Measurements from ENCODE around the gene BRSK2. TPM values are rescaled to one million over a fixed set of nuclear protein-coding genes. Genes with fewer than 3 reads are reported as not detected.

Gene BRSK2
- total RNA-seq, 2 experiments from 2014 or later, result 0.96 to 1.2 TPM

DNA sequence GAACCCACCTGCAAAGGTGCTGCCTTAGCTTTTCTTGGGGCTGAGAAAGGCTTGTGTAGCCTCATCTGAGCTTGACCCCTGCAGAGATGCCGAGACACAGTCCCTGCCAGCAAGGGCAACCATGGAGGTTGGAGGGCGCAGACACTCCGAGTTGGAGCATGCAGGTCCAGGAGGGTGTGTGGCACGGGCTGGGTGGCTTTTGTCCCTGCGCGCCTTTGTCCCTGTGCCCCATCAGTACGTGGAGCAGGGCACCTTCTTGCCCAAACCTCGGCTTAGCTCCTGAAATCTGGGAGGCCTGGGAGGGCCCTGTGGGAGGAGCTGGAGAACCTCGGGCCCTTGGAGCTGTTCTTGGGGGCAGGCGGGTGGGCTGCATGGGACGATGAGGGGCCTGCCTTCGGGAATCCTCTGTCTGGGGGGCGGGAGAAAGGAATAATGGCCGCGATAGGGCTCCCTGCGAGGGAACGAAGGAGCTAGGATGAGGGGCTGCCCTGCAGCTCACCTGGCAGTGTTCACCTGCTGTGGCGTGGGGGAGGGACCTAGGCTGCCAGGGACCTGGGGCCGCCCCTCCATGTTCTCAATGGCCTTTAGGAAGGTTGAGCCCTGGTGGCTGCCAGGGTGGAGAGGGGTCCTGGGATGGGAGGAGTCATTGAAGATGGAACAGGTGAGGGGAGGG is 3.4 kb downstream of the BRSK2 start:
- POLR2A ChIA-PET, result interaction anchor here (0.6 kb wide), 1 partner anchor 84 kb away, joined by 3 read pairs; no protein-coding TSS in a partner anchor
- Mint-ChIP-seq H3K27me3 (peaks cover 25% of the 10 kb centered on the region), H3K27ac (no peak overlapping the region), H3K36me3 (ENCODE audit: low read depth) (no peaks in the 10 kb centered on the region), H3K4me3 (no peak overlapping the region), H3K9me3 (ENCODE audit: low read depth) (no peaks in the 10 kb centered on the region), H3K4me1 (peaks cover 2% of the 10 kb centered on the region)
- intact Hi-C loops (cut with DNase I, micrococcal nuclease), result no loop called here
- ATAC-seq (no peak), DNase-seq (no peak)
- CTCF ChIA-PET, result interaction anchor here (2.0 kb wide), 1 partner anchor 11 kb away, joined by 6 read pairs; no protein-coding TSS in a partner anchor

DNA sequence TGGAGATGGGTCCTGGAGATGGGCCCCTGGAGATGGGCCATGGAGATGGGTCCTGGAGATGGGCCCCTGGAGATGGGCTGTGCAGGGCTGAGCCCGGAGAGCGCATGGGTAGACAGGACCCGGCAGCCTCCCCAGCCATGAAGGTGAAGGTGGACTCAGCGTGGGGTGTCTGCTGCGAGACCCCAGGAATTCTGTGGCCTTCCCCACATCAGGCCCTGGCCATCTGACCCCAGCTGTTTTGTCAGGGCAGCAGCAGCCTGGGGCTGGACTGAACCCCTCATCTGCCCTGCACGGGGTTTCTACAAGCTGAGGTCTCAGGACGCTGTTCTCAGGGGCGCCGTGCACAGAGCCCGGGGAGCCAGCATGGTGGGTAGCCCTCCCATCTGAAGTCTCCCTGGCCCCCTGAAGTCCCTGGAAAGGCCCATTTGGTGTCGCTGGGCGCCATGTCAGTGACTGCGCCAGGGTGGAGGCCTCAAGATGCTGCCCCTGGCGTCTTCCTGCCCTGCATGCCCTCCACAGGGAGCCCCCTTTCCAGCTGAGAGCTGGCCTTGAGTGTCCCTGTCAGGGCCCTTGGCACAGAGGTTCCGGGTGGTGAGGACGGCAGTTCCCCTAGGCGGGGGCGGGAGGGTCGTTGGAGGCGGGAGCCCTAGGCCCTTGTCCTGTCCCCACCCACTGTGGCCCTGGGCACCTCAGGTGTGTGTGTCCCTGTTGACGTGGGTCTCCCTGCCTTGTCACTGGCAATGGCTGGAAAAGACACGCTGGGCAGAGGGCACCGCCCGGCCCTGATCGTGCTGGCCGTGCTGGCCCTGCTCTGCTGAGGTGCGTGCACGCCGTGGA is 5.4 kb downstream of the BRSK2 start:
- Mint-ChIP-seq H3K27ac (no peak overlapping the region), H3K4me3 (no peak overlapping the region), H3K27me3 (peaks cover 25% of the 10 kb centered on the region), H3K9me3 (ENCODE audit: low read depth) (no peaks in the 10 kb centered on the region), H3K4me1 (peaks cover 2% of the 10 kb centered on the region), H3K36me3 (ENCODE audit: low read depth) (no peaks in the 10 kb centered on the region)
- ChIA-PET POLR2A (no interaction called here), CTCF (no interaction called here)
- DNase-seq, result no peak
- ATAC-seq, result no peak
- intact Hi-C loops (cut with DNase I, micrococcal nuclease), result no loop called here

DNA sequence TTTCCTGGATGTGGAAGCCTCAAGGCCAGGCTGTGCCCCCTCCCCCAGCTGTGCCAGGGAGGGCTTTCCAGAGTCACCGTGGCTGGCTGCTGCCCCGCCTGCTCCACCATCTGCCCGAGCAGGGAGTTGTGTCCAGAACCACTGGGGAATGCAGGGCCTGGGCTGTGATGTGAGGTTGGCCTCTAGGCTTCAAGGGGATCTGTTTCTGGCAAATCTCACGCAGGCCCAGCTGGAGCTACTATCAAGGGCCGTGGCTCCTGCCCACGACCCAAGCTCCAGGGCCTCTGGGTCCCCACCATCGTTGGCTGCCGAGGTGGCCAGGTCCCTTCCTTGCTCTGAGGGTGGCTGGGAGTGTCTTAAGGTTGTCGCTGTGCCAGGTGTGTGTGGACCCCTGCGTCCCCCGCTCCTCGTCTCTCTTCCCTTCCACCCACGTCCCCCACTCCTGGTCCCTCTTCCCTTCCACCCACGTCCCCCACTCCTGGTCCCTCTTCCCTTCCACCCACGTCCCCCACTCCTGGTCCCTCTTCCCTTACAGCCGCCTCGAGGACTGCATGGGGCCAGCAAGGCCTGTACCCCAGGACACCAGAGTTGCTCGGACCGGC is 6.1 kb downstream of the BRSK2 start:
- intact Hi-C loops (cut with DNase I, micrococcal nuclease), result no loop called here
- no peak for DNase-seq
- CTCF ChIA-PET, result no interaction called here
- Mint-ChIP-seq H3K4me3 (no peak overlapping the region), H3K27ac (no peak overlapping the region), H3K4me1 (peaks cover 2% of the 10 kb centered on the region), H3K9me3 (ENCODE audit: low read depth) (no peaks in the 10 kb centered on the region), H3K36me3 (ENCODE audit: low read depth) (no peaks in the 10 kb centered on the region), H3K27me3 (peaks cover 25% of the 10 kb centered on the region)
- POLR2A ChIA-PET, result no interaction called here
- ATAC-seq, result no peak

- CTCF ChIA-PET, result no interaction called here
- no peak overlapping the region for H3K27ac Mint-ChIP-seq
- intact Hi-C loops (cut with DNase I, micrococcal nuclease), result no loop called here
Observed at GRCh38 chr11:1396375-1396841, 6.7 kb downstream of the BRSK2 start.

DNA sequence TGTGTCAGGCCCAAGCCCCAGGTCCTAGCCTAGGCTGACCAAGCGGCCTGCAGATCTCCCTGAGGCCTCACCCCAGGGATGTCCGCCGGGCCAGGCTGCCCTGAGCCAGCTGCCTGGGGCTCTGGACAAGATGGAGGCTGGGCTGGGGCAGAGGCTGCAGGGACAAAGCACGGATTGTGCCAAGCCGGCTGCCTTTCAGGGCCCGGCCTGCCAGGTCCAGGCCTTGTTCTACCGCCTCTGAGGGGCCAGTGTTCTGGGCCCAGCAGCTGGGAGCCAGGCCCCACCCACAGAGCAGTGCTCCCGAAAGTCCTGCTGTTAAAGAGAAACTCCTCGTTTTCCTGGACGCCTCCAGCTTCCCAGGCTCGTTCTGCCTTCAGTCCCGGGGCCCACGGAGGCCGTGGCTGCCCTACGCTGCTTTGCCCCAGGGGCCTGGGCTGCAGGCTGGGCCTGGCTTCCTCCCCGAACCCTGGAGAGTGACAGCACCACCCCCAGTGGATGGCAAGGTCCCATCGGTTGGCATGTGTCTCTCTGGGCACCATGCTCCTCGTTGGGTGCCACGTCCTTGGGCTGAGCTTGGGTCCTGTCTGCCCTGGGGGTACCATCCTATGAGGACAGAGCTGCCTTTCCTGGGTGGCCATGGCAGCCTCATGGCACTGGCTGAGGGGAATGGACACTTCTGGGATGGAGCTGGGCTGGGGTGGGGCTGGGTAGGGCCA is 7.6 kb downstream of the BRSK2 start:
- no peak for DNase-seq
- Mint-ChIP-seq H3K4me3 (no peak overlapping the region), H3K36me3 (ENCODE audit: low read depth) (no peaks in the 10 kb centered on the region), H3K4me1 (no peaks in the 10 kb centered on the region), H3K9me3 (ENCODE audit: low read depth) (no peaks in the 10 kb centered on the region), H3K27me3 (peaks cover 12% of the 10 kb centered on the region), H3K27ac (no peak overlapping the region)
- no peak for ATAC-seq
- ChIA-PET POLR2A (no interaction called here), CTCF (no interaction called here)
- intact Hi-C loops (cut with DNase I, micrococcal nuclease), result no loop called here

More at GRCh38 chr11:1396375-1396841, 6.7 kb downstream of the BRSK2 start:
- Mint-ChIP-seq H3K36me3 (ENCODE audit: low read depth) (no peaks in the 10 kb centered on the region), H3K27me3 (peaks cover 20% of the 10 kb centered on the region), H3K4me1 (no peaks in the 10 kb centered on the region), H3K4me3 (no peak overlapping the region), H3K9me3 (ENCODE audit: low read depth) (no peaks in the 10 kb centered on the region)
- POLR2A ChIA-PET, result no interaction called here
- DNase-seq (no peak), ATAC-seq (no peak)

- H3K4me3 Mint-ChIP-seq, result no peak overlapping the region
- H3K9me3 Mint-ChIP-seq (ENCODE audit: low read depth), result no peaks in the 10 kb centered on the region
- POLR2A ChIA-PET, result no interaction called here
- ATAC-seq (no peak), DNase-seq (no peak)
- CTCF ChIA-PET, result no interaction called here
- H3K27ac Mint-ChIP-seq, result no peak overlapping the region
- intact Hi-C loops (cut with DNase I, micrococcal nuclease), result no loop called here
- H3K27me3 Mint-ChIP-seq, result peaks cover 7% of the 10 kb centered on the region
- no peaks in the 10 kb centered on the region for H3K4me1 Mint-ChIP-seq
- H3K36me3 Mint-ChIP-seq (ENCODE audit: low read depth), result no peaks in the 10 kb centered on the region
Observed at GRCh38 chr11:1397862-1398527, 8.3 kb downstream of the BRSK2 start.

DNA sequence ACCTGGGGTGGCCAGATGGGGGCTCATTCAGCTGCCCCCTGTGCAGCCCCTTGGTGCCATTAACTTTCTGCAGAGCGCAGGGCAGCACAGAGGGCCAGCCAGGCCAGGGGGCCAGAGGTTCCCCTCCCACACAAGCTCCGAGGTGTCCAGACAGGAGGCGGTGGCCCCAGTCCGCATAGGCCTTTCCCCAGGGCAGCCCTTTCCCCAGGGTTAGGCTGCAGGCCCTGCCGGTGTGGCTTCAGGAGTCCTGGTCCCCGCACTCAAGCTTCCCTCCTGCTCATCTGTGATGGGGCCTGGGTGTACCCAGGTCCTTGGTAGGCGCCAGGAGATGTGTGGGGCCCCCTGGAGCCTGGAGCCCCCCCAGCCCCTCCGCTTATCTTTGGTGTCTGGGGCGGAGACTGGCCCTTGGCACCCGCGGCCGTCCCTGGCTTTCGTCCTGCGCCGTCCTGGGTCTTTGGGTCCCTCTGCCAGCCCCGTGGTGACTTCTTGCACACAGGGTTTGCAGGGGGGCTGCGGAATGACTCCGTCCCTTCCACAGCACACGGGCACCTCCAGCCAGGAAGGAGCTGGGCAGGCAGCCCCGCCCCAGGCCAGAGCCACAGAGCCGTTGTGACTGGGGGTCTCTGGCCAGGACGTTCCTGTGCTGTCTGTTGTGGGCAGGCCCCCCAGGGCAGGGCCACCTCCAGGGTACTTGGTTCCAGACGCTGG is 8.9 kb downstream of the BRSK2 start:
- Mint-ChIP-seq H3K4me3 (no peak overlapping the region), H3K27me3 (peaks cover under 1% of the 10 kb centered on the region), H3K27ac (no peak overlapping the region), H3K9me3 (ENCODE audit: low read depth) (no peaks in the 10 kb centered on the region), H3K4me1 (no peaks in the 10 kb centered on the region), H3K36me3 (ENCODE audit: low read depth) (no peaks in the 10 kb centered on the region)
- DNase-seq (no peak), ATAC-seq (no peak)
- ChIA-PET POLR2A (no interaction called here), CTCF (interaction anchor here (0.6 kb wide), 1 partner anchor 598 kb away, joined by 5 read pairs; no protein-coding TSS in a partner anchor)
- intact Hi-C loops (cut with DNase I, micrococcal nuclease), result no loop called here

GRCh38 chr11:1399386-1400316 is 9.9 kb downstream of the BRSK2 start:
- H3K4me1 Mint-ChIP-seq, result no peaks in the 10 kb centered on the region
- intact Hi-C loops (cut with DNase I, micrococcal nuclease), result no loop called here
- DNase-seq, result no peak
- no peak overlapping the region for H3K27ac Mint-ChIP-seq
- no peak overlapping the region for H3K4me3 Mint-ChIP-seq
- no peak for ATAC-seq
- no peaks in the 10 kb centered on the region for H3K27me3 Mint-ChIP-seq
- ChIA-PET POLR2A (no interaction called here), CTCF (interaction anchor here (0.6 kb wide), 1 partner anchor 597 kb away, joined by 5 read pairs; no protein-coding TSS in a partner anchor)
- no peaks in the 10 kb centered on the region for H3K9me3 Mint-ChIP-seq (ENCODE audit: low read depth)
- no peaks in the 10 kb centered on the region for H3K36me3 Mint-ChIP-seq (ENCODE audit: low read depth)

DNA sequence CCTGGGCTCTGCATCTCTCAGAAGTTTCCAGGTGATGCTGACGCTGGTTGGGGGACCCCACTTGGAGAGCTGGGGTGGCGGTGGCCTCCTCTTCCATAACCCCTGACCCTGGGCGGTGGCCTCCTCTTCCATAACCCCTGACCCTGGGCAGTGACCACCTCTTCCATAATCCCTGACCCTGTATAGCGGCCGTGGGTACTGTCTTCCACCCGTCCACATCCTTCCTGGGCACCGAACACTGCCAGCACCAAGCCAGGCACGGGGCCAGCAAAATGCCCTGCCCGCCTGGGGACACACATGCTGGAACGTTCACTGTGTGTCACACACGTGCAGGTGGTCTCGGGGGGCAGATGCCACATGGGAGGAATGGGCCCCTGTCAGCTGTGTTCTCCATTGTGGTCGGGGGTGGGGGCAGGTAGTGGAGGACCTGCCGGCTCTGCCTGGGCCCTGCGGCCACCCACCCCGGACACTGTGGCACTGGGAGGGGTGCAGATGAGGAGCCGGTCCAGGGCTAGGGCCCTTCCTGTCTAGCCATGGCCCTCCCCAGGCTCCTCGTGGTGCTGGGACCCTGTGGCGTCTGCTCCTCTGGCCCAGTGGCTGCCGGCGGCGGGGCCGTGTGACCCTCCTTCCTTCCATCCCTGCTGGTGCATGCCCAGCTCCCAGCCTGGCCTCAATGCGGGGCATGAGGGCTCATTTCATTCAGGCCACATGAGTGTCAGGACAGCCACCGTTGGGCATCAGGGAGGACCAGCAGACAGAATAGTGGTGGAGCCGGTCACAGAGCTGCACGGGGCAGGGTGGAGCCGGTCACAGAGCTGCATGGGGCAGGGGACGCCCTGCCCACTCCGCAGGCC is 10.8 kb downstream of the BRSK2 start:
- H3K9me3 Mint-ChIP-seq (ENCODE audit: low read depth), result no peaks in the 10 kb centered on the region
- no peak for ATAC-seq
- no peaks in the 10 kb centered on the region for H3K36me3 Mint-ChIP-seq (ENCODE audit: low read depth)
- ChIA-PET POLR2A (no interaction called here), CTCF (no interaction called here)
- no peaks in the 10 kb centered on the region for H3K4me1 Mint-ChIP-seq
- intact Hi-C loops (cut with DNase I, micrococcal nuclease), result no loop called here
- no peak overlapping the region for H3K4me3 Mint-ChIP-seq
- H3K27me3 Mint-ChIP-seq, result no peaks in the 10 kb centered on the region
- DNase-seq, result no peak
- no peak overlapping the region for H3K27ac Mint-ChIP-seq
